Activated T-helper 2 cell treated with anti-CD3 and anti-CD28 coated beads, Interferon-gamma antibody, Interleukin-2, Interleukin-4, amounts not matched to agents 10 μg/mL and 5 μg/mL and 100 μg/mL, durations not matched to agents 14 hours and 24 hours and 36 hours (primary cell): ENCODE measurements around the gene KCNE2. TPM values are rescaled to one million over a fixed set of nuclear protein-coding genes. Genes with fewer than 3 reads are reported as not detected.

ENCODE experiments used
- DNase-seq: peaks from one replicate; pipeline ENCODE4 v3.0.0; 2021; ENCODE audit warnings: low spot score
- H3K27ac Mint-ChIP-seq: one replicate; pipeline ENCODE4 v1.8.0; 2021; ENCODE audit warnings: mixed read lengths
- H3K27me3 Mint-ChIP-seq: one replicate; pipeline ENCODE4 v1.8.0; 2021; ENCODE audit warnings: low read depth, mixed read lengths
- H3K36me3 Mint-ChIP-seq: one replicate; pipeline ENCODE4 v1.8.0; 2021; ENCODE audit warnings: low read depth, mixed read lengths
- H3K4me1 Mint-ChIP-seq: one replicate; pipeline ENCODE4 v1.8.0; 2021; ENCODE audit warnings: low read depth, mixed read lengths
- H3K4me3 Mint-ChIP-seq: one replicate; pipeline ENCODE4 v1.8.0; 2021; ENCODE audit warnings: low read depth, mild to moderate bottlenecking, moderate library complexity, mixed read lengths
- H3K9me3 Mint-ChIP-seq: one replicate; pipeline ENCODE4 v1.8.0; 2021; ENCODE audit warnings: mixed read lengths
- intact Hi-C: fragments of 100-400 bp; cut with micrococcal nuclease; formaldehyde crosslinking; loops from one replicate; pipeline ENCODE4 v1.15.1; 2023
- total RNA-seq: library from RNA; stranded (reverse); gene quantifications from 2 replicates; pipeline ENCODE4 v1.2.3, GENCODE V29; 2022

Gene KCNE2
- total RNA-seq, 1 donor from 2014 or later = not detected

DNA sequence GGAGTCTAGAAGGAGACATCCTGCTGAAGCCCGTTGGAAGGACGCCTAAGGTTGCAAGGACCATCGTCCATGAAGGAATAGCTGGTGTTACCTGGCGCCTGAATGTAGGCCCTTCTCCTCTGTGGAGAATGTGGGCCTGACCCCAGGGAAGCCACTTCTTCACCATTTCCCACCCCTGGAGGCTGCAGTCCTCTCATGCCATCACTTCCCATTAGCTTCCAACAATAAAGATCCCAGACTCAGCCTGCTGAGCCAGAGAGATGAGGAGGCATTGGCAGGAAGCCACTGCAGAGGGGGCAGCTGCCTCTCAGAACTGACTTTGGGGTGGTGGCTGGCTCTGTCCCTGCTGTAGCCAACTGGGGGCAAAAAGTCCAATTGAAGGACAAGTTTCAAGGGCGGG lies 21.3 kb upstream of the KCNE2 start:
- DNase-seq = no peak
- Mint-ChIP-seq H3K36me3 (no peaks in the 10 kb centered on the region), H3K9me3 (no peaks in the 10 kb centered on the region), H3K27me3 (peaks cover 3% of the 10 kb centered on the region), H3K4me3 (no peak overlapping the region), H3K4me1 (peaks cover 20% of the 10 kb centered on the region), H3K27ac (no peak overlapping the region)
- intact Hi-C loops = loop anchor here (5.0 kb wide), 1 partner anchor 210 kb away; no protein-coding TSS in a partner anchor

DNA sequence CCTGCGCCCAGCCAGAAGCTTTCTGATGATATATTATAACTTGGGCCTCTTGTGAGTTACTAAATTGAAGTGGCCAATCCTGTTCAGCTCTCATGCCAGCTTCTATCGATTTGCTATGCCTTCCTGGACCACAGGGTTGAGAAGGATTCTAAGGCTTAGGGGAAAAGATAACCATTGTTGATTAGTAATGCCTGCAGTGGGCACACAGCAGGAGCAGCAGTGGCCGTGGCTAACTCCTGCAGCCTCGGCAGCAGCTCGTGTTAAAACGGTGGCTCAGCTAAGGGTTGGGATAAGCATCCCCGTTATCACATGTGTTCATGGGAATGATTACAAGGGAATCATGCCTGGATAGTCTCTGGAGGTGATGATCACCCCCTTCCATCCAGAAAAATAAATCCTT lies 20.5 kb upstream of the KCNE2 start:
- H3K27ac Mint-ChIP-seq = no peak overlapping the region
- peaks cover 15% of the 10 kb centered on the region for H3K4me1 Mint-ChIP-seq
- no peaks in the 10 kb centered on the region for H3K36me3 Mint-ChIP-seq
- H3K4me3 Mint-ChIP-seq = no peak overlapping the region
- intact Hi-C loops = loop anchor here (5.0 kb wide), 1 partner anchor 211 kb away; no protein-coding TSS in a partner anchor
- DNase-seq = no peak
- peaks cover 3% of the 10 kb centered on the region for H3K27me3 Mint-ChIP-seq
- no peaks in the 10 kb centered on the region for H3K9me3 Mint-ChIP-seq

DNA sequence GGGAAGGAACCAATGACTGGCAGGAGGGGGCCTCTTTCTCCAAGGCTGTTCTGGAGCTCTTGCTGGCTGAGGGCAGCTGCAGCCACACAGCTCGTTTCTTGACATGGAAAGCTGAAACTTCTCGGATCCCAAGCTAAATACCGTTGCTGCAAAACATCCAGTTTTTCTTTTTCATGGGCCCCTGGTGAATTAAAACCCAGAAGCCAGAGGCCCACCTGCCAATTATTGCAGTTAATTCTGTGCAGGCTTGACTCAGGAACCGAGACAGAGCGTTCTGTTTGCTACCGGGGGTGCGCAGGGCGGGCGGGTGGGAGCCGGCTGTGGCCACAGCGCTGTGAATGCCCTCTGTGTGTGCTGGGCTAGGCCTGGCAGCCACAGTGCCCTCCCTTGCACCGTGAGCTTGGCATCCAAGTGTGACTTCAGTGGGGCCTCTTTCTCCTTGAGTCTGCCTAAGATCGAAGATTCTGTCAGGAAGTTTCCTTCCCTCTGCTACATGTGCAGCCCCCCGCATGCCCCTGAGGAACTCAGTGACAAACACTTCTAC lies 19.9 kb upstream of the KCNE2 start:
- peaks cover 14% of the 10 kb centered on the region for H3K4me1 Mint-ChIP-seq
- H3K36me3 Mint-ChIP-seq = no peaks in the 10 kb centered on the region
- H3K27me3 Mint-ChIP-seq = peaks cover 4% of the 10 kb centered on the region
- no peak overlapping the region for H3K4me3 Mint-ChIP-seq
- no peak for DNase-seq
- no peak overlapping the region for H3K27ac Mint-ChIP-seq
- no peaks in the 10 kb centered on the region for H3K9me3 Mint-ChIP-seq
- intact Hi-C loops = loop anchor here (5.0 kb wide), 1 partner anchor 212 kb away; no protein-coding TSS in a partner anchor

DNA sequence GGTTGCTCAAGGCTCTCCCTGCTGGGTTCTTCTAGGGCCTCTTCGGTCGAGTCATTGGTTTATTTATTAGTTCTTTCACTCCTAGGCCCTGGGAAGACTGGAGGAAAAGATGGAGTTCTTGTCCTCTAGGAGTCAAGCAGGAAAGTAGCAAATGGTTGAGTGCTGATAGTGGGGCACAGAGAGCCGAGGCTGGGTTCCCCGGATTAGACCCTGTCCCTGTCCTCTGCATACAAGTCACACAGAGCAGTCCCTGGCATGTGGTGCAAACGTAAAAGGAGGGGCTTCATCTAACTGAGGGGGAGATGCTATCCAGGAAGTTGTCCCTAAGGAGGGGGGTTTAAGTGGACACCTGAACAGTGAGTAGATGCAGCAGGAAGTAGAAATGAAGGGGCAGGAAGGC lies 19.2 kb upstream of the KCNE2 start:
- Mint-ChIP-seq H3K9me3 (no peaks in the 10 kb centered on the region), H3K4me3 (no peak overlapping the region), H3K4me1 (peaks cover 14% of the 10 kb centered on the region), H3K27ac (no peak overlapping the region), H3K36me3 (no peaks in the 10 kb centered on the region), H3K27me3 (peaks cover 6% of the 10 kb centered on the region)
- DNase-seq = no peak
- intact Hi-C loops = loop anchor here (5.0 kb wide), 1 partner anchor 212 kb away; no protein-coding TSS in a partner anchor

DNA sequence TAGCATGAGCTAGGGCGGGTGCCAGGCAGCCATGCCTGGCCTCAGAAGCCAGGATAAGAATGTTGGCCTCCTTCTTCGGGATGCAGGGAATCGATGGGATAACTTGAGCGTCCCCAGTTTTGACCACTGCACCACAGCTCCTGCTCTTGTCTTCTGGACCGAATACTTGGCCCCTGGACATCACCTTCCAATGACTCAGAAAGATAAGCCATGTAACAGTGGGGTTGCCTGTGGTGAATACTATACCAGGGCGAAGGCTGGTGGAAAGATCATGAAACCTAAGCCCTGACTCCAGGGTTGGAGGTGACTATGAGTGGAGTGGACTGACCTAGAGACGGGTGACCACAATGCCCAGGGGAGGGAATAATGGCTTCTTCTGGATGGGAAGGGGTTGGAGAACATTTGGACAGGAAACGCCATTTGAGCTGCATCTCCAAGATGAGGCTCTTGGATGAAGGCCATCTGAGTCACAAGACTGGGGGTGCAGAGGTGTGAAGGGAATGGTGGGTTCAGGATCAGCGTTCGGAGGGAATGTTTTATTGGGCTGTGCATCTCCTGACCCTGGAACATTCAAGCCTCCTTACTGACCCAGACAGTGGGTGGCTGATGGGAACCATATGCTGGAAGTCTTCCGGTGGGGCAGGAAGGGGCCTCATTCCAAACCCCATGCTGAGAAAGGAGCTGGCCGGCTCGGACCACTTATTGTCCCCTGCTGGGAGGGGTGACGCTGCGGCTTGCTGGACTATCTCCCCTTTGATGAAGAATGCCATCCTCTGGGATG lies 18.5 kb upstream of the KCNE2 start:
- DNase-seq = no peak
- Mint-ChIP-seq H3K4me3 (no peak overlapping the region), H3K36me3 (no peaks in the 10 kb centered on the region), H3K27ac (no peak overlapping the region), H3K9me3 (no peaks in the 10 kb centered on the region), H3K4me1 (peaks cover 10% of the 10 kb centered on the region), H3K27me3 (peaks cover 6% of the 10 kb centered on the region)
- intact Hi-C loops = no loop called here

GRCh38 chr21:34345892-34346291 lies 17.9 kb upstream of the KCNE2 start:
- no peaks in the 10 kb centered on the region for H3K36me3 Mint-ChIP-seq
- no peak overlapping the region for H3K27ac Mint-ChIP-seq
- intact Hi-C loops = no loop called here
- peaks cover 6% of the 10 kb centered on the region for H3K4me1 Mint-ChIP-seq
- H3K9me3 Mint-ChIP-seq = no peaks in the 10 kb centered on the region
- no peak overlapping the region for H3K4me3 Mint-ChIP-seq
- peaks cover 6% of the 10 kb centered on the region for H3K27me3 Mint-ChIP-seq
- DNase-seq = no peak

GRCh38 chr21:34348890-34349519 lies 14.8 kb upstream of the KCNE2 start:
- Mint-ChIP-seq H3K27me3 (peaks cover 9% of the 10 kb centered on the region), H3K9me3 (no peaks in the 10 kb centered on the region), H3K4me3 (no peak overlapping the region), H3K27ac (no peak overlapping the region), H3K4me1 (peaks cover 9% of the 10 kb centered on the region), H3K36me3 (no peaks in the 10 kb centered on the region)
- intact Hi-C loops = loop anchor here (2.0 kb wide), 1 partner anchor 424 kb away; no protein-coding TSS in a partner anchor
- no peak for DNase-seq

DNA sequence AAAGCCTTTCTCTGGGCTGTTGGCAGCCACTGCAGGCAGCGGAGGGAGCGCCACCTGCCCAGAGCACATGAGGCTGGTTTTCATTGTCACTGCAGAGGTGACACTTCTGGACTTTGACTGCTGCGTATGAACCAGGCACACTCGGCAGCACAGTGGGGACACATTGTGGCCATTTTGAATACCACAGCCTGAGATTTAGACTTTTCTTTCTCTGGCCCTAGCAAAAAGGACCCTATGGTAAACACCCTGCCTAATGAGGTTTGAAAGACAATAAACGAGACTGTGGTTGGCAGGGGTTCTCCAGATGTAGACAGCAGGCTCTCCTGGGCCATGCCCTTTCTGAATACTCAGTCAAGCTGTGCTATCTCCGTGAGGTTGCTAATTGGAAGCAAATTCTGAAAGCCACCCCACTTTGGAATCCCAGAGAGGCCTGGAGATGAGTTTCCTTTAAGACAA lies 12.0 kb upstream of the KCNE2 start:
- peaks cover 9% of the 10 kb centered on the region for H3K4me1 Mint-ChIP-seq
- no peak for DNase-seq

DNA sequence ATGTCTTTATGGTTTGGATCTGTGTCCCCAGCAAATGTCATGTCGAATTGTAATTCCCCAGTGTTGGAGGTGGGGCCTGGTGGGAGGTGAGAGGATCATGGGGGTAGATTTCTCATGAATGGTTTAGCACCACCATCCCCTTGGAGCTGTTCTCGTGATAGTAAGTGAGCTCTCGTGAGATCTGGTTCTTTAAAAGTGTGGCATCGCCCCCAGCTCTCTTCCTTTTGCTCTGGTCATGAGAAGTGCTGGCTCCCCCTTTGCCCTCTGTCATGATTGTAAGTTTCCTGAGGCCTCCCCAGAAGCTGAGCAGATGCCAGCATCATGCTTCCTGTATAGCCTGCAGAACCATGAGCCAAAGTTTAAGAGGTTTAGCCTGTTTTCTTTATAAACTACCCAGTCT lies 11.2 kb upstream of the KCNE2 start:
- Mint-ChIP-seq H3K9me3 (no peaks in the 10 kb centered on the region), H3K27me3 (peaks cover 28% of the 10 kb centered on the region), H3K36me3 (no peaks in the 10 kb centered on the region), H3K4me3 (no peak overlapping the region), H3K27ac (no peak overlapping the region), H3K4me1 (peaks cover 5% of the 10 kb centered on the region)
- DNase-seq = no peak
- intact Hi-C loops = no loop called here

More for the DNA sequence above, 12.0 kb upstream of the KCNE2 start:
- intact Hi-C loops = no loop called here
- Mint-ChIP-seq H3K27me3 (peaks cover 23% of the 10 kb centered on the region), H3K4me3 (no peak overlapping the region), H3K9me3 (no peaks in the 10 kb centered on the region), H3K36me3 (no peaks in the 10 kb centered on the region), H3K27ac (no peak overlapping the region)

DNA sequence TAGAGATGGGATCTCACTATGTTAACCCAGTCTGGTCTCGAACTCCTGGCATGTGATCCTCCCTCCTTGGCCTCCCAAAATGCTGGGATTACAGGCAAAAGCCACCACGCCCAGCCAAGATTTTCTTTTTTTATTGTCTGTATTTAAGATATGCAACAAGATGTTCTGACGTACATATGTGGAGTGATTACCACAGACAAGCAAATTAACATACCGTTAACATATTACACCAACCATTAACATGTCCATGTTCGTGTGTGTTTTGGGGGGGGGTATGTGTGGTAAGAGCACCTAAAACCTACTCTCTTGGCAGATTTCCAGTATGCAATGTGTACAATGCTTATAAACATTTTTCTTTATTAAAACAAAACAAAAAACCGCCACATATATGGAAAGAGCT lies 10.6 kb upstream of the KCNE2 start:
- H3K27me3 Mint-ChIP-seq = peaks cover 30% of the 10 kb centered on the region

DNA sequence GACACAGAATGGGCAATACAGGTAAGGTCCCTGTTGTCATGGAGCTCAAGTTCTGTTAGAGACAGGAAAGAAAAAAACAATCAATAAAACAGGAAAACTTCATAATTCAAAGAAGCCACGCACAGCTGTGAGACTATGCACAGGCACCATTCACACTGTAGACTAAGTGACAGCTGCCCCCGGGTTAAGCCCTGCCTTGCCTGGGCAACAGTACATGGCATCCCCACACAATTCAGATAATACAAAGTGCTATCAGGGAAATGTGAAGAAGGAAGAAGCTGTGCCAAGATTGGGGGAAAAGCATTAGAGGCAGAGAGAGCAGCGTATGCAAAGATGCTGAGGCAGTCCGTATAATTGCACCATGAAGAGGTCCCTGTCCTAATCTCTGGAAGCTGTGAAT lies 9.0 kb upstream of the KCNE2 start:
- peaks cover 4% of the 10 kb centered on the region for H3K36me3 Mint-ChIP-seq
- DNase-seq = no peak
- H3K4me3 Mint-ChIP-seq = no peak overlapping the region
- peaks cover 40% of the 10 kb centered on the region for H3K27me3 Mint-ChIP-seq
- intact Hi-C loops = no loop called here
- H3K4me1 Mint-ChIP-seq = peaks cover 3% of the 10 kb centered on the region
- no peak overlapping the region for H3K27ac Mint-ChIP-seq
- peaks cover 4% of the 10 kb centered on the region for H3K9me3 Mint-ChIP-seq

More for the DNA sequence above, 10.6 kb upstream of the KCNE2 start:
- Mint-ChIP-seq H3K4me1 (peaks cover 3% of the 10 kb centered on the region), H3K36me3 (no peaks in the 10 kb centered on the region), H3K27ac (no peak overlapping the region), H3K4me3 (no peak overlapping the region), H3K9me3 (no peaks in the 10 kb centered on the region)
- no peak for DNase-seq
- intact Hi-C loops = no loop called here

DNA sequence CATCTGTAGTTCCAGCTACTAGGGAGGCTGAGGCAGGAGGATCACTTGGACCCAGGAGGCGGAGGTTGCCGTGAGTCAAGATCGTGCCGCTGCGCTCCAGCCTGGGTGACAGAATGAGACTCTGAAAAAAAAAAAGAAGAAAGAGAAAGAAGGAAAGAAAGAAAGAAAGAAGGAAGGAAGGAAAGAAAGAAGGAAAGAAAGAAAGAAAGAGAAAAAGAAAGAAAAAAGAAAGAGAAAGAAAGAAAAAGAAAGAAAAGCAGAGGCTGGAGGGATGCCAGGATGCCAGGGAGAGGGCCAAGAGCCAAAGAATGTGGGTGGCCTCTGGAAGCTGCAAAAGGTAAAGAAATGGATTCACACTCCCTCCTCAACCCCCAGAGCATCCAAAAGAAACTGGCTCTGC lies 8.2 kb upstream of the KCNE2 start:
- no peak overlapping the region for H3K27ac Mint-ChIP-seq
- H3K4me3 Mint-ChIP-seq = no peak overlapping the region

DNA sequence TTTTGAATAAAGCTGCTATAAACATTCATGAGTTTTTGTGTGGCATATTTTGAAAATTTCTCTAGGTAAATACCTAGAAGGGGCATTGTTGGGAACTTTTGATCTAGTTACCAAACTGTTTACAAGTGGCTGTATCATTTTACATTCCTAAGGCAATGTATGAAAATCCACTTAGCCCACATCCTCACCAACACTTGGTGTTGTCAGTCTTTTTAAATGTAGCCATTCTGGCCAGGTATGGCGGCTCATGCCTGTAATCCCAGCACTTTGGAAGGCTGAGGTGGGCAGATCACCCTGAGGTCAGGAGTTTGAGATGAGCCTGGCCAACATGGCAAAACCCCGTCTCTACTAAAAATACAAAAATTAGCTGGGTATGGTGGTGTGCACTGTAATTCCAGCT lies 5.9 kb upstream of the KCNE2 start:
- Mint-ChIP-seq H3K4me3 (no peak overlapping the region), H3K27me3 (peaks cover 49% of the 10 kb centered on the region), H3K4me1 (peaks cover 10% of the 10 kb centered on the region), H3K9me3 (peaks cover 4% of the 10 kb centered on the region), H3K36me3 (peaks cover 4% of the 10 kb centered on the region), H3K27ac (no peak overlapping the region)
- DNase-seq = no peak
- intact Hi-C loops = no loop called here

More for the DNA sequence above, 8.2 kb upstream of the KCNE2 start:
- intact Hi-C loops = no loop called here
- H3K9me3 Mint-ChIP-seq = peaks cover 4% of the 10 kb centered on the region
- DNase-seq = no peak
- H3K27me3 Mint-ChIP-seq = peaks cover 44% of the 10 kb centered on the region
- H3K4me1 Mint-ChIP-seq = peaks cover 3% of the 10 kb centered on the region
- peaks cover 4% of the 10 kb centered on the region for H3K36me3 Mint-ChIP-seq
